H1 (cell line): ENCODE results near the gene PSME1. TPM values are rescaled to one million over a fixed set of nuclear protein-coding genes. Genes with fewer than 3 reads are reported as not detected.

Experiments used
- EZH2 ChIP-seq: fragments of 200-600 bp; sonication (generic); IDR thresholded peaks from 2 replicates; pipeline ENCODE4 v1.7.1; 2012; ENCODE audit warnings: low read depth, mild to moderate bottlenecking, moderate library complexity, low read length, inconsistent platforms; ENCODE audit not compliant: severe bottlenecking
- polyA plus RNA-seq, 7 experiments: library from polyadenylated mRNA; depleted of rRNA in 3 of 7; stranded (reverse) in 5 of 7; unstranded in 2 of 7; fragments of >200 nt in 5 of 7; fragments of 200-250 nt in 2 of 7; gene quantifications; 1 replicate in 5 of 7; 2 replicates in 1 of 7; 4 replicates in 1 of 7; pipeline versions ENCODE4 v1.2.1 to v1.2.3, GENCODE V29; 2011 to 2013; ENCODE audit warnings: missing spikeins in 2 of 7, mixed read lengths in 2 of 7
- total RNA-seq: library from RNA; stranded (reverse); fragmentation: NEBNext Ultra II Directional; extraction: Animal tissue kit (Norgen Biotek cat#: 25700); gene quantifications from 2 replicates; pipeline ENCODE4 v1.2.1, GENCODE V29; 2021

The PSME1 gene
- total and polyA plus RNA-seq, 2 of the 8 experiments (the other 6 are each of a cell fraction or from before 2014, with no cell fraction given), result 74.9 to 85.9 TPM

DNA sequence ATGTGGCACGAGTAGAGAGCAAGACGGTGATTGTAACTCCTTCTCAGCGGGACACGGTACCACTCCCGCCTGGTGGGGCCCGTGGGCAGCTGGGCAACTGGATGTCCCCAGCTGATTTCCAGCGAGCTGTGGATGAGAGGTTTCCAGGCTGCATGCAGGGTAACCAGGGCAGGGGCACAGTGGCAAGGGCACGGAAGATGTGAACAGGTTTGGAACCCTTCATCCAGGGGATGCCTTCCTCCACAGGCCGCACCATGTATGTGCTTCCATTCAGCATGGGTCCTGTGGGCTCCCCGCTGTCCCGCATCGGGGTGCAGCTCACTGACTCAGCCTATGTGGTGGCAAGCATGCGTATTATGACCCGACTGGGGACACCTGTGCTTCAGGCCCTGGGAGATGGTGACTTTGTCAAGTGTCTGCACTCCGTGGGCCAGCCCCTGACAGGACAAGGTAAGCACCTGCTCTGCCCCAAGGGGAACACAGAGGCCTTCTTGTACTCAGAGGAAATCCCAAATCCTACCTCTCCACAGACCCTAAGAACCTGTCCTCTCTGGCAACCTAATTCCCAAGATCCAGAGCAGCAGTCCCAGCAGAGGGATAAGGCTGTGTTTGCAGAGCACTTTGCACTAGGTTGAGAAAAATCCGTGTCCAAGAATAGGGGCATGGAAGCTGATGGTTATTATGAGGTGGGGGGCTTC is 37.6 kb upstream of the PSME1 start (continued):
- TF ChIP-seq EZH2, result no peak
